K562 (cell line): Measurements from ENCODE around the gene LTO1. TPM values are rescaled to one million over a fixed set of nuclear protein-coding genes. Genes with fewer than 3 reads are reported as not detected.

Experiments used
- EGR1 ChIP-seq: fragments of 450-650 bp; conservative IDR thresholded peaks from 2 replicates; pipeline ENCODE4 v1.6.1; 2017; ENCODE audit warnings: mild to moderate bottlenecking
- FOXJ2 ChIP-seq: fragments of 200-800 bp; sonication (Bioruptor generic); IDR thresholded peaks from 2 replicates; pipeline ENCODE4 v1.6.1; 2016; ENCODE audit warnings: missing genetic modification characterization, missing compliant biosample characterization
- IRF1 ChIP-seq: sonication (generic); formaldehyde crosslinking; IDR thresholded peaks from 2 replicates; pipeline ENCODE4 v1.8.0; 2022; ENCODE audit warnings: missing genetic modification reagents, mild to moderate bottlenecking, borderline replicate concordance
- IRF9 ChIP-seq: fragments of 450-650 bp; IDR thresholded peaks from 2 replicates; pipeline ENCODE4 v1.6.1; 2016; ENCODE audit warnings: missing biosample characterization, missing genetic modification characterization
- JUNB ChIP-seq: fragments of 450-650 bp; formaldehyde crosslinking; conservative IDR thresholded peaks from 2 replicates; pipeline ENCODE4 v1.4.0; 2020; ENCODE audit warnings: mild to moderate bottlenecking
- MAZ ChIP-seq, 2 experiments: fragments of 450-650 bp in 1 of 2; sonication (generic) in 1 of 2; formaldehyde crosslinking; IDR thresholded peaks in 1 of 2; conservative IDR thresholded peaks in 1 of 2; 2 replicates each; pipeline versions ENCODE4 v1.4.0 to v1.5.0; 2020; ENCODE audit warnings: mild to moderate bottlenecking in 1 of 2, missing genetic modification reagents in 1 of 2
- REST ChIP-seq, 2 experiments: fragments of 450-650 bp; formaldehyde crosslinking in 1 of 2; IDR thresholded peaks; 2 replicates each; pipeline versions ENCODE4 v1.4.0 to v1.6.1; 2014 to 2020; ENCODE audit warnings: mild to moderate bottlenecking in 2 of 2, borderline replicate concordance in 1 of 2, low read depth in 1 of 2
- TFAP4 ChIP-seq: sonication (generic); formaldehyde crosslinking; IDR thresholded peaks from 2 replicates; pipeline ENCODE4 v1.8.0; 2022; ENCODE audit warnings: missing genetic modification reagents, mild to moderate bottlenecking, moderate library complexity, borderline replicate concordance
- THRAP3 ChIP-seq: fragments of 450-650 bp; IDR thresholded peaks from 2 replicates; pipeline ENCODE4 v1.6.1; 2016; ENCODE audit warnings: mild to moderate bottlenecking, inconsistent platforms, borderline replicate concordance
- ZNF277 ChIP-seq: fragments of 250-450 bp; sonication (Bioruptor Pico); IDR thresholded peaks from 2 replicates; pipeline ENCODE4 v1.8.0; 2022; ENCODE audit warnings: inconsistent platforms, mild to moderate bottlenecking, moderate library complexity, borderline replicate concordance
- polyA plus RNA-seq, 8 experiments: library from polyadenylated mRNA; depleted of rRNA in 4 of 8; stranded (reverse) in 5 of 8; unstranded in 3 of 8; fragments of >200 nt; fragmentation: Nextera tagmentation in 2 of 8; fragmentation: Illumina TruSeq in 1 of 8; extraction: Ambion mirVana in 2 of 8; extraction: Trizol in 1 of 8; gene quantifications; 2 replicates each; pipeline versions ENCODE4 v1.2.1 to v1.2.3, GENCODE V29; 2011 to 2014; ENCODE audit warnings: inconsistent platforms in 1 of 8, missing spikeins in 1 of 8
- total RNA-seq, 7 experiments: library from RNA; depleted of rRNA in 6 of 7; stranded (reverse); fragments of >200 nt in 6 of 7; fragmentation: Illumina TruSeq in 2 of 7; extraction: Trizol in 2 of 7; gene quantifications; 2 replicates each; pipeline versions ENCODE4 v1.2.1 to v1.2.3, GENCODE V29; 2011 to 2021; ENCODE audit warnings: low replicate concordance in 1 of 7

Gene LTO1
- total and polyA plus RNA-seq, 9 of the 15 experiments (the other 6 are each of a cell fraction or from before 2014, with no cell fraction given) = 2.6 to 43.4 (median 19.1) TPM

GRCh38 chr11:69670158-69670845 is 4.9 kb downstream of the LTO1 start (continued):
- peak; percentile 42; the same call in 1 of the 2 replicates for TF ChIP-seq REST (IDR thresholded peaks at IDR 0.05; ENCODE audit: borderline replicate concordance)
- no peak for TF ChIP-seq REST (CRISPR knock-in tag; IDR thresholded peaks at IDR 0.05; ENCODE audit: low read depth)
- no peak for TF ChIP-seq JUNB (CRISPR knock-in tag)
- TF ChIP-seq IRF9 (tag) = no peak
- TF ChIP-seq FOXJ2 (tag) = no peak
- no peak for TF ChIP-seq THRAP3
- no peak for TF ChIP-seq ZNF277
- TF ChIP-seq EGR1 = no peak
- peak; percentile 49; the same call in 1 of the 2 replicates for TF ChIP-seq TFAP4
- TF ChIP-seq MAZ (CRISPR knock-in tag; conservative IDR thresholded peaks at IDR 0.05 in 1 of 2, IDR thresholded peaks at IDR 0.05 in 1 of 2) = peak in 1 of 2 experiments; percentile 59; a peak in 2 of 4 replicates
- TF ChIP-seq IRF1 (CRISPR knock-in tag) = no peak
